ENCODE data around the gene ADGRD1.

The ADGRD1 gene

GRCh38 chr12:131005161-131006035, 51.7 kb downstream of the ADGRD1 start:
- TF ChIP-seq CTCF (IDR thresholded peaks at IDR 0.05; ENCODE audit: insufficient read depth, low read length) (no peak), SPI1 (IDR thresholded peaks at IDR 0.05; ENCODE audit: borderline replicate concordance, low read depth) (no peak), REST (IDR thresholded peaks at IDR 0.05; ENCODE audit: insufficient replicate concordance, low read depth) (no peak), GABPA (IDR thresholded peaks at IDR 0.05; ENCODE audit: low read depth) (no peak), POLR2AphosphoS5 (IDR thresholded peaks at IDR 0.05; ENCODE audit: low read depth) (no peak)
- DNase-seq (ENCODE audit: low read depth in 1 of 2, low spot score in 1 of 2): no peak
- no peaks in the 10 kb centered on the region for H3K27me3 ChIP-seq (ENCODE audit: insufficient read depth, poor library complexity, severe bottlenecking)
- no peak overlapping the region for H3K27ac ChIP-seq (replicated peaks)
- H3K4me3 ChIP-seq (replicated peaks; ENCODE audit: insufficient read depth, low read length): no peak overlapping the region

GRCh38 chr12:131006036-131006735, 52.5 kb downstream of the ADGRD1 start:
- H3K27me3 ChIP-seq (ENCODE audit: insufficient read depth, poor library complexity, severe bottlenecking): no peaks in the 10 kb centered on the region
- no peak overlapping the region for H3K4me3 ChIP-seq (replicated peaks; ENCODE audit: insufficient read depth, low read length)
- no peak for DNase-seq (ENCODE audit: low read depth in 1 of 2, low spot score in 1 of 2)
- no peak overlapping the region for H3K27ac ChIP-seq (replicated peaks)
- TF ChIP-seq GABPA (IDR thresholded peaks at IDR 0.05; ENCODE audit: low read depth): no peak
- TF ChIP-seq REST (IDR thresholded peaks at IDR 0.05; ENCODE audit: insufficient replicate concordance, low read depth): no peak
- no peak for TF ChIP-seq SPI1 (IDR thresholded peaks at IDR 0.05; ENCODE audit: borderline replicate concordance, low read depth)
- no peak for TF ChIP-seq CTCF (IDR thresholded peaks at IDR 0.05; ENCODE audit: insufficient read depth, low read length)
- no peak for TF ChIP-seq POLR2AphosphoS5 (IDR thresholded peaks at IDR 0.05; ENCODE audit: low read depth)

- Histone ChIP-seq H3K4me3 (replicated peaks; ENCODE audit: insufficient read depth, low read length) (no peak overlapping the region), H3K27ac (replicated peaks) (no peak overlapping the region), H3K27me3 (ENCODE audit: insufficient read depth, poor library complexity, severe bottlenecking) (no peaks in the 10 kb centered on the region)
- no peak for TF ChIP-seq POLR2AphosphoS5 (IDR thresholded peaks at IDR 0.05; ENCODE audit: low read depth)
- DNase-seq (ENCODE audit: low read depth in 1 of 2, low spot score in 1 of 2): no peak
Measured at GRCh38 chr12:131007031-131007739, 53.5 kb downstream of the ADGRD1 start.

GRCh38 chr12:131007740-131008117, 54.0 kb downstream of the ADGRD1 start:
- Histone ChIP-seq H3K4me3 (replicated peaks; ENCODE audit: insufficient read depth, low read length) (no peak overlapping the region), H3K27ac (replicated peaks) (no peak overlapping the region), H3K27me3 (ENCODE audit: insufficient read depth, poor library complexity, severe bottlenecking) (no peaks in the 10 kb centered on the region)
- no peak for DNase-seq (ENCODE audit: low read depth in 1 of 2, low spot score in 1 of 2)
- TF ChIP-seq GABPA (IDR thresholded peaks at IDR 0.05; ENCODE audit: low read depth) (no peak), REST (IDR thresholded peaks at IDR 0.05; ENCODE audit: insufficient replicate concordance, low read depth) (no peak), SPI1 (IDR thresholded peaks at IDR 0.05; ENCODE audit: borderline replicate concordance, low read depth) (no peak), POLR2AphosphoS5 (IDR thresholded peaks at IDR 0.05; ENCODE audit: low read depth) (no peak), CTCF (IDR thresholded peaks at IDR 0.05; ENCODE audit: insufficient read depth, low read length) (no peak)
